ENCODE data around the gene CLIC4.
"Not testable (repeated sequence)": the region's sequence is repeated elsewhere in the genome, so short reads cannot be mapped to it uniquely, and the experiment has no call there.

Gene CLIC4

GRCh38 chr1:24742090-24742938 is 2.9 kb upstream of the CLIC4 start:
- H3K4me3 ChIP-seq (ENCODE audit: low read depth, low read length): no peak overlapping the region
- DNase-seq (ENCODE audit: low read depth): peak; percentile 72

- no peak for DNase-seq (ENCODE audit: low read depth)
- H3K4me3 ChIP-seq (ENCODE audit: low read depth, low read length): peak overlapping the region; percentile 6
Observed at GRCh38 chr1:24743404-24744211, 1.6 kb upstream of the CLIC4 start.

- H3K4me3 ChIP-seq (ENCODE audit: low read depth, low read length): peak overlapping the region; percentile 81
- DNase-seq (ENCODE audit: low read depth): no peak
Observed at GRCh38 chr1:24745711-24746413, 615 bp downstream of the CLIC4 start.

- peak overlapping the region; percentile 81 for H3K4me3 ChIP-seq (ENCODE audit: low read depth, low read length)
- DNase-seq (ENCODE audit: low read depth): no peak
Observed at GRCh38 chr1:24748191-24749121, 3.2 kb downstream of the CLIC4 start.

- no peak for DNase-seq (ENCODE audit: low read depth)
- H3K4me3 ChIP-seq (ENCODE audit: low read depth, low read length): no peak overlapping the region
Observed at GRCh38 chr1:24749252-24749651, 4.0 kb downstream of the CLIC4 start.

- no peak overlapping the region for H3K4me3 ChIP-seq (ENCODE audit: low read depth, low read length)
- DNase-seq (ENCODE audit: low read depth): no peak
Observed at GRCh38 chr1:24749886-24750285, 4.6 kb downstream of the CLIC4 start.

GRCh38 chr1:24751833-24752232 is 6.6 kb downstream of the CLIC4 start:
- no peak for DNase-seq (ENCODE audit: low read depth)
- H3K4me3 ChIP-seq (ENCODE audit: low read depth, low read length): no peak overlapping the region

- no peak for DNase-seq (ENCODE audit: low read depth)
- H3K4me3 ChIP-seq (ENCODE audit: low read depth, low read length): no peak overlapping the region
Observed at GRCh38 chr1:24752305-24752704, 7.1 kb downstream of the CLIC4 start.

GRCh38 chr1:24754229-24754628 is 9.0 kb downstream of the CLIC4 start:
- no peak overlapping the region for H3K4me3 ChIP-seq (ENCODE audit: low read depth, low read length)
- DNase-seq (ENCODE audit: low read depth): no peak

- not testable (repeated sequence) for H3K4me3 ChIP-seq (ENCODE audit: low read depth, low read length); DNase-seq (ENCODE audit: low read depth)
Observed at GRCh38 chr1:24755323-24755722, 10.1 kb downstream of the CLIC4 start.

- DNase-seq (ENCODE audit: low read depth): no peak
- no peak overlapping the region for H3K4me3 ChIP-seq (ENCODE audit: low read depth, low read length)
Observed at GRCh38 chr1:24756395-24756794, 11.1 kb downstream of the CLIC4 start.

- DNase-seq (ENCODE audit: low read depth): no peak
- H3K4me3 ChIP-seq (ENCODE audit: low read depth, low read length): no peak overlapping the region
Observed at GRCh38 chr1:24759492-24759891, 14.2 kb downstream of the CLIC4 start.

- DNase-seq (ENCODE audit: low read depth): no peak
Observed at GRCh38 chr1:24761582-24761981, 16.3 kb downstream of the CLIC4 start.

GRCh38 chr1:24762133-24762676 is 17.0 kb downstream of the CLIC4 start:
- no peak overlapping the region for H3K4me3 ChIP-seq (ENCODE audit: low read depth, low read length)
- DNase-seq (ENCODE audit: low read depth): no peak

More at GRCh38 chr1:24761582-24761981, 16.3 kb downstream of the CLIC4 start:
- no peak overlapping the region for H3K4me3 ChIP-seq (ENCODE audit: low read depth, low read length)

- H3K4me3 ChIP-seq (ENCODE audit: low read depth, low read length): no peak overlapping the region
Observed at GRCh38 chr1:24763671-24764070, 18.4 kb downstream of the CLIC4 start.

GRCh38 chr1:24764439-24764838 is 19.2 kb downstream of the CLIC4 start:
- H3K4me3 ChIP-seq (ENCODE audit: low read depth, low read length): no peak overlapping the region
- no peak for DNase-seq (ENCODE audit: low read depth)

More at GRCh38 chr1:24763671-24764070, 18.4 kb downstream of the CLIC4 start:
- no peak for DNase-seq (ENCODE audit: low read depth)

GRCh38 chr1:24764848-24765247 is 19.6 kb downstream of the CLIC4 start:
- no peak overlapping the region for H3K4me3 ChIP-seq (ENCODE audit: low read depth, low read length)
- DNase-seq (ENCODE audit: low read depth): no peak

GRCh38 chr1:24765308-24765988 is 20.2 kb downstream of the CLIC4 start:
- DNase-seq (ENCODE audit: low read depth): no peak
- H3K4me3 ChIP-seq (ENCODE audit: low read depth, low read length): no peak overlapping the region
